HCT116 (cell line): Measurements from ENCODE around the gene THRB. TPM values are rescaled to one million over a fixed set of nuclear protein-coding genes. Genes with fewer than 3 reads are reported as not detected.

Experiments used
- ATAC-seq: fragments of 200-7000 bp; cut with Tn5 transposase; 2 replicates; pipeline ENCODE4 v1.9.1; 2020; ENCODE audit warnings: mild to moderate bottlenecking, moderate library complexity
- BruUV-seq: library from RNA; stranded (reverse); fragments of 400-500 nt; replicated peaks from 2 replicates; lab custom pipeline; 2021; lab: Mats Ljungman, UMichigan
- CTCF ChIA-PET: fragments of 300-600 bp; sonication (Branson Sonifier 250); formaldehyde crosslinking; loops from one replicate; lab custom pipeline; 2021; ENCODE audit warnings: antibody characterized with exemption; lab: Charles Lee
- POLR2A ChIA-PET: fragments of 300-600, 350-600 bp; sonication (Branson Sonifier 250); formaldehyde crosslinking; loops from one replicate; lab custom pipeline; 2021; ENCODE audit warnings: antibody characterized with exemption; lab: Charles Lee
- RAD21 ChIA-PET, 2 experiments: fragments of 300-600 bp; sonication (Branson Sonifier 250); formaldehyde crosslinking; loops; one replicate each; lab custom pipeline; 2023; ENCODE audit warnings: low total read pairs in 2 of 2; ENCODE audit not compliant: uncharacterized antibody in 2 of 2, unreplicated experiment in 2 of 2, low non-redundant PET in 1 of 2; lab: Charles Lee
- DNase-seq: peaks from one replicate; pipeline ENCODE4 v3.0.0-alpha.2; 2010; ENCODE audit warnings: low read depth, low spot score
- H2AFZ ChIP-seq: fragments of 200-600 bp; shearing (Covaris generic), sonication (generic); 2 replicates; pipeline ENCODE4 v1.6.1; 2017; ENCODE audit warnings: low read depth, mixed run types, mixed read lengths, antibody characterized with exemption, low read length; ENCODE audit not compliant: poor library complexity, severe bottlenecking
- H3K27ac ChIP-seq: 2 replicates; pipeline ENCODE4 v1.5.1; 2012; ENCODE audit warnings: low read depth, low read length
- H3K27me3 ChIP-seq: fragments of 200-600 bp; sonication (generic); 2 replicates; pipeline ENCODE4 v1.6.1; 2016; ENCODE audit warnings: mixed run types, low read length, mixed read lengths; ENCODE audit not compliant: insufficient read depth
- H3K36me3 ChIP-seq, 2 experiments: fragments of 200-500 bp in 1 of 2; fragments of 200-600 bp in 1 of 2; sonication (Bioruptor generic) in 1 of 2; sonication (generic) in 1 of 2; 2 replicates each; pipeline versions ENCODE4 v1.5.1 to v1.6.1; 2014 to 2016; ENCODE audit warnings: low read length in 2 of 2, inconsistent platforms in 1 of 2, mixed read lengths in 1 of 2, mixed run types in 1 of 2; ENCODE audit not compliant: insufficient read depth in 2 of 2, control insufficient read depth in 1 of 2
- H3K4me1 ChIP-seq, 2 experiments: fragments of 200-600 bp in 1 of 2; sonication (generic) in 1 of 2; 2 replicates each; pipeline versions ENCODE4 v1.5.1 to v1.6.1; 2012 to 2017; ENCODE audit warnings: low read length in 2 of 2, inconsistent platforms in 1 of 2, mild to moderate bottlenecking in 1 of 2, mixed read lengths in 1 of 2, mixed run types in 1 of 2, moderate library complexity in 1 of 2; ENCODE audit not compliant: insufficient read depth in 2 of 2, control insufficient read depth in 1 of 2
- H3K4me2 ChIP-seq: fragments of 200-600 bp; sonication (generic); 2 replicates; pipeline ENCODE4 v1.6.1; 2017; ENCODE audit warnings: mixed run types, low read length, mixed read lengths
- H3K4me3 ChIP-seq, 2 experiments: fragments of 200-600 bp in 1 of 2; sonication (generic) in 1 of 2; replicated peaks in 1 of 2; 2 replicates each; pipeline ENCODE4 v1.5.1; 2011 to 2016; ENCODE audit warnings: low read length in 2 of 2, control low read depth in 1 of 2, low read depth in 1 of 2, mild to moderate bottlenecking in 1 of 2, mixed read lengths in 1 of 2, mixed run types in 1 of 2
- H3K79me2 ChIP-seq: fragments of 200-600 bp; sonication (generic); 2 replicates; pipeline ENCODE4 v1.6.1; 2017; ENCODE audit warnings: mild to moderate bottlenecking, mixed run types, low read length, moderate library complexity, mixed read lengths; ENCODE audit not compliant: insufficient read depth
- H3K9ac ChIP-seq: fragments of 200-600 bp; sonication (generic); 2 replicates; pipeline ENCODE4 v1.6.1; 2016; ENCODE audit warnings: low read length, mixed read lengths
- H3K9me2 ChIP-seq: fragments of 200-600 bp; sonication (generic), shearing (Covaris generic); 2 replicates; pipeline ENCODE4 v1.6.1; 2017; ENCODE audit warnings: mixed run types, mild to moderate bottlenecking, moderate library complexity; ENCODE audit not compliant: insufficient read depth
- H3K9me3 ChIP-seq, 2 experiments: fragments of 200-500 bp in 1 of 2; fragments of 200-600 bp in 1 of 2; sonication (Bioruptor generic) in 1 of 2; sonication (generic) in 1 of 2; 2 replicates each; pipeline ENCODE4 v1.6.1; 2014 to 2017; ENCODE audit warnings: low read length in 2 of 2, mixed read lengths in 2 of 2, inconsistent platforms in 1 of 2, low read depth in 1 of 2, mild to moderate bottlenecking in 1 of 2, mixed run types in 1 of 2, moderate library complexity in 1 of 2; ENCODE audit not compliant: control insufficient read depth in 1 of 2, insufficient read depth in 1 of 2
- H4K20me1 ChIP-seq: fragments of 200-600 bp; sonication (generic), shearing (Covaris generic); 2 replicates; pipeline ENCODE4 v1.6.1; 2017; ENCODE audit warnings: mixed run types, mild to moderate bottlenecking, moderate library complexity; ENCODE audit not compliant: insufficient read depth
- EGR1 ChIP-seq: IDR thresholded peaks from 2 replicates; pipeline ENCODE4 v1.6.1; 2012; ENCODE audit warnings: low read depth
- EZH2phosphoT487 ChIP-seq: fragments of 200-600 bp; IDR thresholded peaks from 2 replicates; pipeline ENCODE4 v1.6.1; 2018; ENCODE audit warnings: antibody characterized with exemption, borderline replicate concordance
- JUND ChIP-seq: IDR thresholded peaks from 2 replicates; pipeline ENCODE4 v1.6.1; 2012
- POLR2A ChIP-seq: IDR thresholded peaks from 2 replicates; pipeline ENCODE4 v1.7.0; 2011; ENCODE audit warnings: borderline replicate concordance; ENCODE audit not compliant: insufficient read depth, insufficient read length; ENCODE audit errors: extremely low read depth
- REST ChIP-seq: IDR thresholded peaks from 2 replicates; pipeline ENCODE4 v1.6.1; 2012; ENCODE audit warnings: low read depth
- SIN3A ChIP-seq: IDR thresholded peaks from 2 replicates; pipeline ENCODE4 v1.6.1; 2012; ENCODE audit warnings: low read depth
- TCF7L2 ChIP-seq: IDR thresholded peaks from 2 replicates; pipeline ENCODE4 v1.7.0; 2011; ENCODE audit warnings: borderline replicate concordance, inconsistent platforms; ENCODE audit not compliant: insufficient read depth, insufficient read length; ENCODE audit errors: extremely low read depth
- ZNF274 ChIP-seq: fragments of 200-500 bp; sonication (Bioruptor generic); IDR thresholded peaks from 2 replicates; pipeline ENCODE4 v1.6.1; 2014; ENCODE audit warnings: mild to moderate bottlenecking, low read depth, low read length, inconsistent platforms
- intact Hi-C: fragments of 100-400 bp; cut with micrococcal nuclease; formaldehyde crosslinking; loops from 2 replicates; pipeline ENCODE4 v1.10.0; 2022
- total RNA-seq: library from RNA; stranded (reverse); gene quantifications from one replicate; pipeline ENCODE4 v1.2.1, GENCODE V29; 2021; ENCODE audit not compliant: unreplicated experiment

Gene THRB
- total RNA-seq, 1 experiment from 2014 or later = 2.5 TPM

DNA sequence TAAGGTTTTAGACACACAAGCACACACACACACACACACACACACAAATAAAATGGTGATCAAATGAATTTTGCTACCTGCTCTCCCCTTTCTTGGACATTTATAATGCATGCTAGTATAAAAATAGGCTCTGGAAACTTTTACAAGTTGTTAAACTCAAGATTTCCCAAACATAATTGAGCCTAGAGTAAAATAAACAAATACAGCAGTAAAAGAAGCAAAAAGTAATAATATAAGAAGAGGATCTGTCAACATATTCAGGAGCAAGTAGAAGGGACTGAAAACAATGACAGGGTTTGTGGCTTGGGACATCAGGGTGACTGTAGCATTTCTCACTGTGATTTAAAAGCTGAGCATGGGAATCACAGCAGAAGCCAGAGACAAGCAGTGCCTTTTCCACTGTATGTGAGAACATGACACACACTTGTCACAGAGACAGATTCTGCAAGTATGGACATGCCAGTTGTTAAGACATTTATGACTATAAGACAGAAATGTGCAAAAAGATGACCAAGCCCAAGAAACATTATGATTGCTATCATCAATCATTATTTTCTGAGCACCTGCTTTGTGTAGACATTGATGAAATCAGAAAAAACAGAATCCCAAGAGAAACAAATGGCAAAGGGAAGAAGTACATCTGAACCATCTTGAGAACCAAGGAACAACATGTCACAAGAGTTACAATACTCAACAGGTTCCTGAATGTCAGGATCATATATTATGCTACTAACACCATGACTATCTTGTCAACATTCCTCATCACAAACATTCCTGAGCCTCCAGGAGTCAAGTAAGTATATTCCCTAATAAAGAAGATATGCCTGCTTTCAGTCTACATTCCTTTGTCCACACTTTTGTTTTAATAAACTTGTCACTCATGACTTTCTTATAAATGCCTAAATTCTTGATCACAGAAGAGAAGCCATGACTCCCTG lies 7.1 kb downstream of the THRB start:
- Histone ChIP-seq H3K4me3 (no peak overlapping the region), H3K27ac (no peak overlapping the region), H3K27me3 (no peaks in the 10 kb centered on the region), H4K20me1 (no peaks in the 10 kb centered on the region), H3K79me2 (no peaks in the 10 kb centered on the region), H2AFZ (no peak overlapping the region), H3K9ac (no peak overlapping the region), H3K4me2 (no peak overlapping the region), H3K4me1 (no peaks in the 10 kb centered on the region), H3K9me3 (no peaks in the 10 kb centered on the region), H3K36me3 (no peaks in the 10 kb centered on the region), H3K9me2 (no peaks in the 10 kb centered on the region)
- no peak for DNase-seq
- no peak for TF ChIP-seq SIN3A
- TF ChIP-seq JUND = no peak
- no peak for TF ChIP-seq EGR1
- no peak for TF ChIP-seq REST
- TF ChIP-seq POLR2A = no peak
- no peak for TF ChIP-seq ZNF274
- no peak for TF ChIP-seq EZH2phosphoT487
- no peak for TF ChIP-seq TCF7L2
- ChIA-PET CTCF (no interaction called here), POLR2A (no interaction called here), RAD21 (no interaction called here)
- no peak for ATAC-seq
- intact Hi-C loops = no loop called here
- BruUV-seq = no TSS peak
